Right hindlimb (tissue), 1 donor: Measurements from ENCODE around the gene ATP8B4.

ENCODE experiments used
- DNase-seq: peaks from one replicate; pipeline ENCODE4 v3.0.0-alpha.2; 2018

Gene ATP8B4

GRCh38 chr15:49918121-49918520, 200.9 kb downstream of the ATP8B4 start:
- DNase-seq: no peak

- DNase-seq: no peak
Observed at GRCh38 chr15:49916998-49917397, 202.0 kb downstream of the ATP8B4 start.

GRCh38 chr15:49915822-49916221, 203.2 kb downstream of the ATP8B4 start:
- no peak for DNase-seq

GRCh38 chr15:49908933-49909295, 210.1 kb downstream of the ATP8B4 start:
- DNase-seq: no peak

GRCh38 chr15:49908236-49908932, 210.6 kb downstream of the ATP8B4 start:
- no peak for DNase-seq

- no peak for DNase-seq
Observed at GRCh38 chr15:49906966-49907365, 212.1 kb downstream of the ATP8B4 start.

- no peak for DNase-seq
Observed at GRCh38 chr15:49905221-49905620, 213.8 kb downstream of the ATP8B4 start.

GRCh38 chr15:49904296-49904695, 214.7 kb downstream of the ATP8B4 start:
- no peak for DNase-seq

- DNase-seq: peak; percentile 54
Observed at GRCh38 chr15:49902685-49903501, 216.1 kb downstream of the ATP8B4 start.

- DNase-seq: no peak
Observed at GRCh38 chr15:49901996-49902684, 216.9 kb downstream of the ATP8B4 start.

GRCh38 chr15:49901321-49901720, 217.7 kb downstream of the ATP8B4 start:
- no peak for DNase-seq

GRCh38 chr15:49900903-49901235, 218.2 kb downstream of the ATP8B4 start:
- no peak for DNase-seq

- peak; percentile 64 for DNase-seq
Observed at GRCh38 chr15:49900006-49900902, 218.8 kb downstream of the ATP8B4 start.

- DNase-seq: no peak
Observed at GRCh38 chr15:49898575-49899283, 220.3 kb downstream of the ATP8B4 start.

- DNase-seq: no peak
Observed at GRCh38 chr15:49898097-49898496, 220.9 kb downstream of the ATP8B4 start.

- DNase-seq: no peak
Observed at GRCh38 chr15:49895347-49896223, 223.4 kb downstream of the ATP8B4 start.

- no peak for DNase-seq
Observed at GRCh38 chr15:49890689-49891088, 228.3 kb downstream of the ATP8B4 start.

- no peak for DNase-seq
Observed at GRCh38 chr15:49889536-49889935, 229.5 kb downstream of the ATP8B4 start.

- DNase-seq: no peak
Observed at GRCh38 chr15:49888734-49889133, 230.3 kb downstream of the ATP8B4 start.

- DNase-seq: no peak
Observed at GRCh38 chr15:49888323-49888693, 230.7 kb downstream of the ATP8B4 start.

GRCh38 chr15:49887659-49888322, 231.2 kb downstream of the ATP8B4 start:
- DNase-seq: no peak
